ENCODE results near the gene SPATA2L.

- TF ChIP-seq POLR2A (IDR thresholded peaks at IDR 0.05; ENCODE audit: low read depth, low read length), result peak; percentile 47; the same call in 1 of the 2 replicates
- no peak for TF ChIP-seq TAF1 (IDR thresholded peaks at IDR 0.05; ENCODE audit: low read depth, low read length)
- TF ChIP-seq POU2F2 (IDR thresholded peaks at IDR 0.05; ENCODE audit: low read depth, low read length), result no peak
- TF ChIP-seq POLR2AphosphoS5 (IDR thresholded peaks at IDR 0.05; ENCODE audit: low read depth, low read length), result no peak
- TF ChIP-seq SPI1 (IDR thresholded peaks at IDR 0.05; ENCODE audit: low read depth, low read length), result no peak
- TF ChIP-seq PAX5 (IDR thresholded peaks at IDR 0.05; ENCODE audit: insufficient read depth, low read length, severe bottlenecking), result no peak
Measured at GRCh38 chr16:89732142-89732917, 30.8 kb upstream of the SPATA2L start.
